ENCODE data around the gene SLC1A7. TPM values are rescaled to one million over a fixed set of nuclear protein-coding genes. Genes with fewer than 3 reads are reported as not detected.

The SLC1A7 gene
- total RNA-seq, 6 experiments from 2014 or later: 0.31 to 1.3 (median 0.61) TPM

DNA sequence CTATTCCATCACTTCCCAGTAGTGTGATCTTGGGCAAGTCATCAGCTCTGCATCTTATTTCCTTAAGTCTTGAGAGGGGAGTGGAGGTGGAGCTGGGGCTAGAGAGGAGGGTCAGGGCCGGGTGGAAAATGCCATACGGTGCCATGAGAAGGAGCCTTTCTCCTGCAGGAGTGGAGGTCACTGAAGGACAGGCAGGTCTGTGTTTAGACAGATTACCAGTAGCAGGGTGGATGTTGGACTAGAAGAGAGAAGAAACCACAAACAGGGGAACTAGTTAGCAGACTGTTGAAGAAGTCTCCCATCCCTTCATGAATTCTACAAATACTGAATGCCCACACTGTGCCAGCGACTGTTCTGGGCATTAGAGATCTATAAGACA, 40.3 kb upstream of the SLC1A7 start:
- intact Hi-C loops (cut with DNase I): loop anchor here in 1 of 2 donors (10.0 kb wide), 1 partner anchor 268 kb away; no protein-coding TSS in a partner anchor
- no peaks in the 10 kb centered on the region for H3K36me3 ChIP-seq
- peaks cover 0 to 44% (median 19%) of the 10 kb centered on the region in 4 donors for H3K4me1 ChIP-seq
- H3K9me3 ChIP-seq: no peaks in the 10 kb centered on the region
- TF ChIP-seq POLR2A (IDR thresholded peaks at IDR 0.05): no peak
- TF ChIP-seq, protein P1, sequence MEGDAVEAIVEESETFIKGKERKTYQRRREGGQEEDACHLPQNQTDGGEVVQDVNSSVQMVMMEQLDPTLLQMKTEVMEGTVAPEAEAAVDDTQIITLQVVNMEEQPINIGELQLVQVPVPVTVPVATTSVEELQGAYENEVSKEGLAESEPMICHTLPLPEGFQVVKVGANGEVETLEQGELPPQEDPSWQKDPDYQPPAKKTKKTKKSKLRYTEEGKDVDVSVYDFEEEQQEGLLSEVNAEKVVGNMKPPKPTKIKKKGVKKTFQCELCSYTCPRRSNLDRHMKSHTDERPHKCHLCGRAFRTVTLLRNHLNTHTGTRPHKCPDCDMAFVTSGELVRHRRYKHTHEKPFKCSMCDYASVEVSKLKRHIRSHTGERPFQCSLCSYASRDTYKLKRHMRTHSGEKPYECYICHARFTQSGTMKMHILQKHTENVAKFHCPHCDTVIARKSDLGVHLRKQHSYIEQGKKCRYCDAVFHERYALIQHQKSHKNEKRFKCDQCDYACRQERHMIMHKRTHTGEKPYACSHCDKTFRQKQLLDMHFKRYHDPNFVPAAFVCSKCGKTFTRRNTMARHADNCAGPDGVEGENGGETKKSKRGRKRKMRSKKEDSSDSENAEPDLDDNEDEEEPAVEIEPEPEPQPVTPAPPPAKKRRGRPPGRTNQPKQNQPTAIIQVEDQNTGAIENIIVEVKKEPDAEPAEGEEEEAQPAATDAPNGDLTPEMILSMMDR (IDR thresholded peaks at IDR 0.05): no peak
- peak in 2 of 4 donors; percentile 2 to 5 for ATAC-seq
- WGBS (ENCODE audit: insufficient coverage, low coverage, low lambda C conversion rate, missing lambda C conversion rate): 24% methylated on average over 3 of the region's 3 CpGs
- no peak for DNase-seq
- H3K27me3 ChIP-seq: no peaks in the 10 kb centered on the region
- peak overlapping the region; percentile 30 to 73 (median 67) for H3K27ac ChIP-seq
- no peak overlapping the region for H3K4me3 ChIP-seq

DNA sequence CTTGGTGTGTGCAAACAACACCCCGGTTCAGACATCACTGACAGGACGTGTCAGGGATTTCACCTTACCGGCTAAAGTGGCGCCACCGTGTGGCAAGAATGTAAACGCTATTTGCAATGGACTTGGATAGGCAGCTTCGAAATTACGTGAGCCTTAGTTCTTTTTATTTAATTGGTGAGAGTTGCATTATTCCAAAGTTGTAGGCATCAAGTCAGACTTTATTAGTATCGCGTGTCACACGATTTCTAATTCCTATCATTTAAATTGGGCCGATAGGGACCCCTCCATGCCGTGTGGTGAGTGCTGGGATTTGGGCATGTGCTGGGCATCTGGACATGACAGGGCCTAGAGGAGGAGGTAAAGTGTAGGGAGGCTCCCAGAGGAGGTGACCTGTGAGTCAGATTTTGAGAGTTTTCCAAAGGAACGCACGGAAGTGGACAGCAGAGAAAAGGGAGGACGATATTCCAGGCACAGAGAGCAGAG, 39.7 kb upstream of the SLC1A7 start:
- DNase-seq: peak; percentile 76 to 81 (median 78)
- no peaks in the 10 kb centered on the region for H3K27me3 ChIP-seq
- H3K36me3 ChIP-seq: no peaks in the 10 kb centered on the region
- peak overlapping the region; percentile 30 to 73 (median 67) for H3K27ac ChIP-seq
- no peaks in the 10 kb centered on the region for H3K9me3 ChIP-seq
- intact Hi-C loops (cut with DNase I): loop anchor here in 1 of 2 donors (10.0 kb wide), 1 partner anchor 267 kb away; no protein-coding TSS in a partner anchor
- WGBS (ENCODE audit: insufficient coverage, low coverage, low lambda C conversion rate, missing lambda C conversion rate): 20% methylated on average over 16 of the region's 16 CpGs
- peak; percentile 36 to 64 (median 48) for ATAC-seq
- TF ChIP-seq, protein P1 (IDR thresholded peaks at IDR 0.05): peak; percentile 77 to 95 (median 86)
- TF ChIP-seq POLR2A (IDR thresholded peaks at IDR 0.05): no peak
- H3K4me1 ChIP-seq: peaks cover 0 to 49% (median 19%) of the 10 kb centered on the region in 4 donors
- no peak overlapping the region for H3K4me3 ChIP-seq

DNA sequence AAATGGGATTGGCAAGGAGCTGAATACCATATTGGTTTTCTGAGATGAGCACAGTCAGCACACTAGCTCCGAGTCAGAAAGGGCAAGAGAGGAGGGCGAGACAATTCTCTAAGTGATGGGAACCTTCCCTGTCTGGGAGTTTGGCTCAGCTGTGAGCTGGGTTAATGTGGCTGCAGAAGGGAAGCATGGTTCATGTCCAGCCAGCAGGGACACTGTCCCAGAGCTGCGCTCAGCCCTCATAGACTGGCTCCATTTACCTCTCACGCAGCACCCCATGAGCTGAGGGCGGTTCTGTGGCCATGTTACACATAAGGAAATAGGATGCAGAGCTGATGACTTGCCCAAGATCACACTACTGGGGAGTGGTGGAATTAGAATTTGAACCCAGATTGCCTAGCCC, 38.5 kb upstream of the SLC1A7 start:
- no peaks in the 10 kb centered on the region for H3K9me3 ChIP-seq
- no peaks in the 10 kb centered on the region for H3K27me3 ChIP-seq
- no peak for TF ChIP-seq POLR2A (IDR thresholded peaks at IDR 0.05)
- TF ChIP-seq, protein P1 (IDR thresholded peaks at IDR 0.05): no peak
- H3K4me3 ChIP-seq: no peak overlapping the region
- DNase-seq: no peak
- no peaks in the 10 kb centered on the region for H3K36me3 ChIP-seq
- intact Hi-C loops (cut with DNase I): loop anchor here in 1 of 2 donors (10.0 kb wide), 1 partner anchor 266 kb away; no protein-coding TSS in a partner anchor
- ATAC-seq: no peak
- peaks cover 0 to 60% (median 24%) of the 10 kb centered on the region in 4 donors for H3K4me1 ChIP-seq
- H3K27ac ChIP-seq: no peak overlapping the region
- 83% methylated on average over 3 of the region's 5 CpGs for WGBS (ENCODE audit: insufficient coverage, low coverage, low lambda C conversion rate, missing lambda C conversion rate)

DNA sequence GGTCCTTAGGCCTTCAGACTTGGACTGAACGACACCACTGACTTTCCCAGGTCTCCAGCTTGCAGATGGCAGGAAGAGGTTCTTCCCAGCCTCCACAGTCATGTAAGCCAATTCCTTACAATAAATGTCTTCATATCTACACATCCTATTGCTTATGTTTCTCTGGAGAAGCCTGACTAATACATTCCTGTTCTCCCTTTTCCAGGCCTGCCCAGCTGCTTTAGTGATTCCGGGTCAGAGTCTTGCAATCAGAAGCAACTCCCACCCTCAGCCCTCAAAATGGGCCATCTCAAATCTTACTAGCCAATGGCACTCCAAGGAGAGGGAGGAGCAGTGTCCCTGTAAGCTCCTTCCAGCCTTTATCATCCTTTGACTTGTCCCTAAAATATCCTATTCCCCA, 37.8 kb upstream of the SLC1A7 start:
- 80% methylated on average over 1 of the region's 2 CpGs for WGBS (ENCODE audit: insufficient coverage, low coverage, low lambda C conversion rate, missing lambda C conversion rate)
- H3K9me3 ChIP-seq: no peaks in the 10 kb centered on the region
- no peaks in the 10 kb centered on the region for H3K27me3 ChIP-seq
- no peak for TF ChIP-seq POLR2A (IDR thresholded peaks at IDR 0.05)
- TF ChIP-seq, protein P1 (IDR thresholded peaks at IDR 0.05): no peak
- ATAC-seq (no peak), DNase-seq (no peak)
- H3K36me3 ChIP-seq: no peaks in the 10 kb centered on the region
- no peak overlapping the region for H3K27ac ChIP-seq
- peaks cover 0 to 59% (median 25%) of the 10 kb centered on the region in 4 donors for H3K4me1 ChIP-seq
- intact Hi-C loops (cut with DNase I): loop anchor here in 1 of 2 donors (10.0 kb wide), 1 partner anchor 265 kb away; no protein-coding TSS in a partner anchor
- H3K4me3 ChIP-seq: no peak overlapping the region
